Astrocyte of the spinal cord (primary cell): ENCODE data around the gene OR8D2.

ENCODE experiments used
- DNase-seq: peaks from one replicate; pipeline ENCODE4 v3.0.0; 2011; ENCODE audit warnings: low read depth, low spot score
- H3K4me3 ChIP-seq: 2 replicates; pipeline ENCODE4 v1.5.1; 2011; ENCODE audit warnings: low read depth, mild to moderate bottlenecking, low read length, moderate library complexity
- in situ Hi-C: cut with HindIII; loops from 2 replicates; pipeline ENCODE4 v1.10.0; 2017; ENCODE audit warnings: low sequenced_read_pairs
- TF ChIP-seq, protein P1 (sequence below): IDR thresholded peaks from 2 replicates; pipeline ENCODE4 v1.5.1; 2012; ENCODE audit warnings: low read depth, mild to moderate bottlenecking, low read length, inconsistent platforms

OR8D2 gene, protein sequence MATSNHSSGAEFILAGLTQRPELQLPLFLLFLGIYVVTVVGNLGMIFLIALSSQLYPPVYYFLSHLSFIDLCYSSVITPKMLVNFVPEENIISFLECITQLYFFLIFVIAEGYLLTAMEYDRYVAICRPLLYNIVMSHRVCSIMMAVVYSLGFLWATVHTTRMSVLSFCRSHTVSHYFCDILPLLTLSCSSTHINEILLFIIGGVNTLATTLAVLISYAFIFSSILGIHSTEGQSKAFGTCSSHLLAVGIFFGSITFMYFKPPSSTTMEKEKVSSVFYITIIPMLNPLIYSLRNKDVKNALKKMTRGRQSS

DNA sequence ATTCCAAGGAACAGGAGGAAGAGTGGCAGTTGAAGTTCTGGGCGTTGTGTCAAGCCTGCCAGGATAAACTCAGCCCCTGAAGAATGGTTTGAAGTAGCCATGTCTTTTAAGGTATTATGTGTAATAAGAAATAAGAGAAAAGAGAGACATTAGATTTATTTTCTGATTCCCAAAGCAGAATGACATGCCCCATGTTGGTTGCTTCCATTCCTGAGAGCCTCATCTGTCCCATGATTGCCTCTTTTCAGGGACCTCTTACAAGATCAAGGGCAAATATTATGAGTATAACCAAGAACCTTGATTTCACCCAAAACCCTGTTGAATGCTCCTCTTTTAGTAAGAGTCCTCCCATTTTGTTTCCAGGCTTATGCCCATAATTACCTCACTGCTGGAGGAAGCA is at the start of gene OR8D2:
OR8D2 (minus strand) TSS at position 101 of the 400 bp plus-strand sequence; CDS start at position 101, 0 bp downstream.
- no peak for DNase-seq
- H3K4me3 ChIP-seq = no peak within 1 kb of the TSS
- in situ Hi-C loops = no loop called here
- TF ChIP-seq, protein P1, sequence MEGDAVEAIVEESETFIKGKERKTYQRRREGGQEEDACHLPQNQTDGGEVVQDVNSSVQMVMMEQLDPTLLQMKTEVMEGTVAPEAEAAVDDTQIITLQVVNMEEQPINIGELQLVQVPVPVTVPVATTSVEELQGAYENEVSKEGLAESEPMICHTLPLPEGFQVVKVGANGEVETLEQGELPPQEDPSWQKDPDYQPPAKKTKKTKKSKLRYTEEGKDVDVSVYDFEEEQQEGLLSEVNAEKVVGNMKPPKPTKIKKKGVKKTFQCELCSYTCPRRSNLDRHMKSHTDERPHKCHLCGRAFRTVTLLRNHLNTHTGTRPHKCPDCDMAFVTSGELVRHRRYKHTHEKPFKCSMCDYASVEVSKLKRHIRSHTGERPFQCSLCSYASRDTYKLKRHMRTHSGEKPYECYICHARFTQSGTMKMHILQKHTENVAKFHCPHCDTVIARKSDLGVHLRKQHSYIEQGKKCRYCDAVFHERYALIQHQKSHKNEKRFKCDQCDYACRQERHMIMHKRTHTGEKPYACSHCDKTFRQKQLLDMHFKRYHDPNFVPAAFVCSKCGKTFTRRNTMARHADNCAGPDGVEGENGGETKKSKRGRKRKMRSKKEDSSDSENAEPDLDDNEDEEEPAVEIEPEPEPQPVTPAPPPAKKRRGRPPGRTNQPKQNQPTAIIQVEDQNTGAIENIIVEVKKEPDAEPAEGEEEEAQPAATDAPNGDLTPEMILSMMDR = no peak

DNA sequence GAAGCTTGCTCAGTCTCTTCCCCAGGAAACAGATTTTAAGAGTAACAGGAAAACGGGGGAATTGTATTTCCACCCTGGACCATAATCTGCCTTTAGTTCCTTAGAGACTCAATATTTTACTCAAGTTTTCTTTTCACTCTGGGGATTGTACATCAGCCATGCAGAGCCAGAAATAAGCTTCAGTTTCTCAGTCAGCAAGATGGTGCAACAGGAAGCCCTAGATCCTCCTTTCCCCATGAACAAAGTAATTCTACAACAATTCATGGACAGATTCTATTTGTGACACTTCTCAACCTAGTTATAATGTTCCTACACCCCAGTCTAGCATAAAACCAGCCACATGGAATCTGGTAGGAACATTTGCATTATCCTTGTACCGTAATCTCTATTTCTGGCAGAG is 39.6 kb upstream of the OR8D2 start:
- DNase-seq = no peak
- TF ChIP-seq, protein P1 = no peak
- no peak overlapping the region for H3K4me3 ChIP-seq
- in situ Hi-C loops = no loop called here

DNA sequence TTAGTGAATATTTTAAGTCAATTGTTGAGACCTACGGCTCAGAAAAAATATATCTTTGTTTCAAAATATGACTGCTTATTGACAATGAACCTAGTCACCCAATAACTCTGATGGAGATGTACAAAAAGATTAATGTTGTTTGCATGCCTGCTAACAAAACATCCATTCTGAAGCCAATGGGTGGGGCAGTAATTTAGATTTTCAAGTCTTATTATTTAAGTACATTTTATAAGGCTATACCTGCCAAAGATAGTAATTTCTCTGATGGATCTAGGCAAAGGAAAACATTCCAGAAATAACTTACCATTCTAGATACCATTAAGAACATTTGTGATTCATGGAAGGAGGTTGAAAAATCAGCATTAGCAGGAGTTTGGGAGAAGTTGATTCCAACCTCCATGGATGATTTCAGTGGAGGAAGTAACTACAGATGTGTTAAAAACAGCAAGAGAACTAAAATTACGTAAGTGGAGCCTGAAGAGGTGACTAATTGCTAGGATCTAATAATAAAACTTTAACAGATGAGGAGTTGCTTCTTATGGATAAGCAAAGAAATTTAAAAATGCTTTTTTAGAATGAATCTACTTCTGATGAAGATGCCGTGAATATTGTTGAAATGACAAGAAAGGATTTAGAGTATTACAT is 26.4 kb upstream of the OR8D2 start:
- DNase-seq = no peak
- no peak overlapping the region for H3K4me3 ChIP-seq
- TF ChIP-seq, protein P1 = no peak
- in situ Hi-C loops = no loop called here

DNA sequence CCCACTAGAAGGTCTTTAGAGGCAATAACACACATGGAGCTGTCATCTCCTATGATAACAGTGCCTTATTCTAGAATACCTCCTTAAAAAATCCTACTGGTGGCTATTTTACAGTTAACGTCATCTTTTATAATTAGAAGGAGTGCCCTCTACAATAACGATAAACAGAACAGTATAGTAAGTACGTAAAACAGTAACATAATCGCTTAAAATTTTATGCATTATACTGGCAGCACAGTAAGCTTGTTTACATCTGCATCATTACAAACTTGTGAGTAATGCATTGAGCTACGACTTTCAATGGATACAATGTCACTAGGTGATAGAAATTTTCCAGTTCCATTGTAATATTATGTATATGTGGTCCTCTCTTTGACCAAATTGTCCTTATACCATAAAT is 24.3 kb upstream of the OR8D2 start:
- in situ Hi-C loops = no loop called here
- no peak overlapping the region for H3K4me3 ChIP-seq
- TF ChIP-seq, protein P1 = no peak
- no peak for DNase-seq

DNA sequence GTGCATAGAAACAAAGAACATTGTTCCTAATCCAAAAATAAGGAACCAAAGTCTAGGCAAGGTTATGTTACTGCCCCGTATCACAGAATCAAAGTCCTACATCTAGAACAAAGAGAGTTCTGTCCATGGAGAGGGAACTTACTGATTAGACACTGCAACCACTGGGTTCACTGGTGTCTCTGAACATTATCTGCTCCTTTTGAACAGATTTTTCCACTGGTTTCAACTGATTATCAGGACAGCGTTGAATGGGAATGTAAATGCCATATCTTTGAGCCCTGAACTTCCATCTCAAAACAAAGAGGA is 20.1 kb upstream of the OR8D2 start:
- no peak overlapping the region for H3K4me3 ChIP-seq
- DNase-seq = no peak
- in situ Hi-C loops = no loop called here
- TF ChIP-seq, protein P1 = no peak

DNA sequence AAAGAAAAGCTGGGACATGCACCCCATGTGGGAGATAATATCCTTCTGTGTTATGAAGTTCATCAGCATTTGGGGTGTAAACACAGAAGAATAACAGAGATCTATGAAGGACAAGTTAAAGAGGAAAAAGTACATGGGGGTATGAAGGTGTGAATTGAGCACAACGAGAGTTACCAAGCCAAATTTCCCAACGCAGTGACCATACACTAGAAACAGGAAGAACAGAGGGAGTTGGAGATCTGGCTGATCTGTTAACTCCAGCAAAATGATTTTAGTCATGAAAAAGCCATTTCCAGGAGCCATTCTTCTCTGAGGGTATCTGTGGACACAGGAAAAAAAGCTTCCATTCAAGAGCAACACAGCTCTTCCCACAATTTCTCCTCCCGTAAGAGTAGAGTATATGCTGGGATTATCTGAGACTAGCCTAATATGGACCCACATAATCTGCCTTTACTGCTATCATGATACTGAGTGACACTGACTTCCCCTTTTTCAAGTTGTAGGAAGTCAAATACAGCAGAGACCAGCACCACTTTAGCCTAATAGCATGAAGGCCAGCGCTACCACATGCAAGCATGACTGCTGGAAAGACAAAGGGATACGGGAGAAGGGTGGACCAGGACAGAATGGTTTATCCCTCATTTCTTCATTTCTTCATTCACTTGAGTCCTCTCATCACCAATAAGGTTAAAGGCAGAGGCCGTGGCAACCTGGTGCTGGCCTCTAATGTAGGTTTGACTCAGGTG is 19.6 kb upstream of the OR8D2 start:
- no peak overlapping the region for H3K4me3 ChIP-seq
- DNase-seq = no peak
- TF ChIP-seq, protein P1 = no peak
- in situ Hi-C loops = no loop called here
